Breast epithelium (tissue), 4 donors: ENCODE results near the gene SLC4A4. TPM values are rescaled to one million over a fixed set of nuclear protein-coding genes. Genes with fewer than 3 reads are reported as not detected.

Experiments
- DNase-seq, 2 donors: peaks; one replicate each; pipeline ENCODE4 v3.0.0-alpha.2; 2019; ENCODE audit warnings: low spot score in 2 of 2
- H3K27ac ChIP-seq, 2 donors: fragments of 200-600 bp; sonication (generic) in 1 of 2; one replicate each; pipeline ENCODE4 v1.5.1; 2016 to 2019; ENCODE audit warnings: mild to moderate bottlenecking in 1 of 2
- H3K27me3 ChIP-seq, 2 donors: fragments of 200-600 bp; sonication (generic) in 1 of 2; one replicate each; pipeline versions ENCODE4 v1.5.1 to v1.6.0; 2017 to 2019; ENCODE audit warnings: control low read depth in 1 of 2, mild to moderate bottlenecking in 1 of 2
- H3K36me3 ChIP-seq: fragments of 200-600 bp; one replicate; pipeline ENCODE4 v1.5.1; 2019
- H3K4me1 ChIP-seq, 2 donors: fragments of 200-600 bp; sonication (generic); one replicate each; pipeline ENCODE4 v1.5.1; 2016 to 2019; ENCODE audit warnings: control low read depth in 1 of 2
- H3K4me3 ChIP-seq, 3 donors: fragments of 200-600 bp; sonication (generic); 1 replicate in 2 of 3; 2 replicates in 1 of 3; pipeline ENCODE4 v1.5.1; 2016 to 2019; ENCODE audit warnings: mild to moderate bottlenecking in 3 of 3, moderate library complexity in 2 of 3
- H3K9me3 ChIP-seq, 2 donors: fragments of 200-600 bp; sonication (generic) in 1 of 2; one replicate each; pipeline ENCODE4 v1.5.1; 2016 to 2019; ENCODE audit warnings: control low read depth in 1 of 2
- CTCF ChIP-seq, 3 donors: fragments of 450-650 bp; IDR thresholded peaks; one replicate each; pipeline ENCODE4 v1.5.1; 2016 to 2017; ENCODE audit warnings: antibody characterized with exemption in 3 of 3, mild to moderate bottlenecking in 3 of 3, moderate library complexity in 3 of 3
- POLR2A ChIP-seq: fragments of 450-650 bp; IDR thresholded peaks from one replicate; pipeline ENCODE4 v1.6.1; 2016; ENCODE audit warnings: antibody characterized with exemption, mild to moderate bottlenecking, moderate library complexity
- POLR2AphosphoS5 ChIP-seq, 3 donors: sonication (generic); formaldehyde crosslinking; IDR thresholded peaks; one replicate each; pipeline ENCODE4 v1.6.1; 2017; ENCODE audit warnings: antibody characterized with exemption in 3 of 3
- intact Hi-C: fragments of 100-400 bp; cut with DNase I; formaldehyde crosslinking; loops from one replicate; pipeline ENCODE4 v1.15.1; 2023; ENCODE audit warnings: low total_unique reads
- total RNA-seq, 3 donors: library from RNA; depleted of rRNA; stranded (reverse); fragments of >200 nt; gene quantifications; one replicate each; pipeline ENCODE4 v1.1.0, GENCODE V29; 2016

The SLC4A4 gene
- total RNA-seq, 3 donors from 2014 or later: 1.3 to 6.7 (median 1.4) TPM

- Histone ChIP-seq H3K27me3 (no peaks in the 10 kb centered on the region), H3K9me3 (no peaks in the 10 kb centered on the region), H3K4me1 (no peaks in the 10 kb centered on the region), H3K4me3 (no peak overlapping the region), H3K27ac (no peak overlapping the region), H3K36me3 (no peaks in the 10 kb centered on the region)
- no peak for DNase-seq
- intact Hi-C loops: no loop called here
- no peak for TF ChIP-seq CTCF (IDR thresholded peaks at IDR 0.05)
- no peak for TF ChIP-seq POLR2AphosphoS5 (IDR thresholded peaks at IDR 0.05)
- TF ChIP-seq POLR2A: no peak
Measured at GRCh38 chr4:71604785-71605184, 266.0 kb downstream of the SLC4A4 start.

- Histone ChIP-seq H3K4me3 (no peak overlapping the region), H3K9me3 (no peaks in the 10 kb centered on the region), H3K27ac (no peak overlapping the region), H3K4me1 (no peaks in the 10 kb centered on the region), H3K27me3 (no peaks in the 10 kb centered on the region), H3K36me3 (no peaks in the 10 kb centered on the region)
- DNase-seq: no peak
- intact Hi-C loops: no loop called here
- TF ChIP-seq CTCF (IDR thresholded peaks at IDR 0.05): no peak
- TF ChIP-seq POLR2A: no peak
- no peak for TF ChIP-seq POLR2AphosphoS5 (IDR thresholded peaks at IDR 0.05)
Measured at GRCh38 chr4:71607109-71607508, 268.3 kb downstream of the SLC4A4 start.

- intact Hi-C loops: no loop called here
- no peaks in the 10 kb centered on the region for H3K9me3 ChIP-seq
- H3K27ac ChIP-seq: no peak overlapping the region
- H3K4me1 ChIP-seq: no peaks in the 10 kb centered on the region
- TF ChIP-seq POLR2A (no peak), CTCF (IDR thresholded peaks at IDR 0.05) (no peak), POLR2AphosphoS5 (IDR thresholded peaks at IDR 0.05) (no peak)
- H3K4me3 ChIP-seq: no peak overlapping the region
- no peaks in the 10 kb centered on the region for H3K27me3 ChIP-seq
- H3K36me3 ChIP-seq: no peaks in the 10 kb centered on the region
- DNase-seq: no peak
Measured at GRCh38 chr4:71607780-71608677, 269.2 kb downstream of the SLC4A4 start.

- Histone ChIP-seq H3K4me3 (no peak overlapping the region), H3K4me1 (no peaks in the 10 kb centered on the region), H3K36me3 (no peaks in the 10 kb centered on the region), H3K27ac (no peak overlapping the region), H3K27me3 (no peaks in the 10 kb centered on the region), H3K9me3 (no peaks in the 10 kb centered on the region)
- TF ChIP-seq POLR2A (no peak), POLR2AphosphoS5 (IDR thresholded peaks at IDR 0.05) (no peak), CTCF (IDR thresholded peaks at IDR 0.05) (no peak)
- intact Hi-C loops: no loop called here
- no peak for DNase-seq
Measured at GRCh38 chr4:71608678-71609071, 269.9 kb downstream of the SLC4A4 start.

GRCh38 chr4:71609167-71609566 lies 270.3 kb downstream of the SLC4A4 start:
- no peak overlapping the region for H3K4me3 ChIP-seq
- H3K4me1 ChIP-seq: no peaks in the 10 kb centered on the region
- no peak for DNase-seq
- H3K27ac ChIP-seq: no peak overlapping the region
- H3K36me3 ChIP-seq: no peaks in the 10 kb centered on the region
- intact Hi-C loops: no loop called here
- H3K9me3 ChIP-seq: no peaks in the 10 kb centered on the region
- H3K27me3 ChIP-seq: no peaks in the 10 kb centered on the region
- TF ChIP-seq POLR2A: no peak
- TF ChIP-seq CTCF (IDR thresholded peaks at IDR 0.05): no peak
- no peak for TF ChIP-seq POLR2AphosphoS5 (IDR thresholded peaks at IDR 0.05)
